CD4-positive, alpha-beta T cell treated with Interleukin-12 subunit alpha and Interleukin-12 subunit beta, for 1 hour (primary cell): Measurements from ENCODE around the gene SSUH2.
"Not testable (repeated sequence)": the region's sequence is repeated elsewhere in the genome, so short reads cannot be mapped to it uniquely, and the experiment has no call there.

ENCODE experiments used
- DNase-seq: peaks from one replicate; pipeline ENCODE4 v3.0.0-alpha.2; 2020

The SSUH2 gene

DNA sequence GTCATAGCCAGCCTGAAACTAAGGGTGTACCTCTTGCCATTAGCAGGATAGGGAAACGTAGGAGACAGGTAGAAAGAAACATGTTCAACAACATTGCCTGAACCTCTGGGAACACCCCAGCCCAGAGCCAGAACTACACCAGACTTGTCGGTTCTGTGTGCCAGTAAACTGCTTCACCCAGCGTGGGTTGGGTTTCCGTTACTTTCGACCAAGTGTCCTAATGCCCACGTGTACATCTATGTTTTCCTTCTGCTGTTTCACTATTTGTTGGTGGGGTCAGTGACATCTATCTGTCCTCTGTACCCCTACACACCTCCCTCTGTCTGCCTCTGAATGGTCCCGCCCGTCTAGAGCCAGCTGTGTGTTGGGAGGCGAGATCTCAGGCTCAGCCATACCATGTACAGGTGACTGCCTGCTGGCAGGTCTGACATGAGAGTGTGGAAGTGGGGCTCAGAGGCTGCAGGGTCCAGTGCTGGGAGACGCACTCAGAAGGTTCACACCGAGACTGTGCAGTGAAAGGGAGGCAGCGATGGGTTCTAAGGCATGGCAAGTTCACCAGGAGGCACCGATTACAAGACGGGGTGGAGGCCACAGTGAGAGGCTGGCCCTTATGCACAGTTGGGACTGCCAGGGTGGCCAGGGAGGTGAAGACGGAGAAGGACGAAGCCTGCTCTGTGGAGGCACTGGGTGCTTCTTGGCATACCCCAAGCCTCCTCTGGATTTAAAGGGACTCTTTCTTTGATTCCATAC lies 36.4 kb downstream of the SSUH2 start:
- DNase-seq, result no peak

DNA sequence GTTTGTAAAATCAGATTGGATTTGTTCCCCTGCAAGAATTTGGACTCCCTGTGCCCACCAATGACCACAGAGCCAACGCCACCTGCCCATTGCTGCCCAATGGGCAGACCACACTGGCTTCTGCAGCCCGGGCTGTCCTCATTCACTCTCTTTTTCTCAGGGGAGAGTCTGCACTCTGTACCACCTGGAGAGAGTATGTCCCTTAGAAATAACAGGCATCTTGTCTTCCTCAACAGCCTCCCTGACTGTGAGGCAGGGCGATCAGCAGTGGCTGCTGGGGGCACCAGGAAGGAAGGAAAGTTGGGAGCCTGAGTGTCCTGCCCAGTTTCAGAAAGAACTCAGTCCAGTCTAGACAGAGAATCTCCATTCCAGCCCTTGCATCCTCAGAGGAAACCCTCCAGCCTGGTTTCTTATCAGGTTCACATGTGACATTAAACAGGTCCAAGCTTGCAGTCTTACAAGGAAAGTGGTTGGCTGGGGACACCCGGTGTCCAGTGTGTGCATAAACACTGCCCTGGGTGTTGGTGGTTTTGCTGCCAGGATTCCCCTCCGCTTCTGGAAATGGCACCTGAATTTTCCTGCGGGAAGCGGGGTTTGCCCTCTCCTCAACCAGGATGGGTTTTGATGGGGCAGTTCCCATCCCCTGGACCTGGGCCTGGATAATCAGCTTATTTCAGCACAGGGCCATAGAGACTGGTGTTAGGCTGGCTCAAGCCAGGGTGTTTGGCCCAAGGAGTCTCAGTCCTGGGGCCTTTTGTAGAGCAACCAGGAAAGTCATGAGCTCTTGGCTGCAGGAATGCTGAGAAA lies 37.2 kb downstream of the SSUH2 start:
- DNase-seq, result no peak

GRCh38 chr3:8606701-8607231 lies 37.8 kb downstream of the SSUH2 start:
- DNase-seq, result no peak

DNA sequence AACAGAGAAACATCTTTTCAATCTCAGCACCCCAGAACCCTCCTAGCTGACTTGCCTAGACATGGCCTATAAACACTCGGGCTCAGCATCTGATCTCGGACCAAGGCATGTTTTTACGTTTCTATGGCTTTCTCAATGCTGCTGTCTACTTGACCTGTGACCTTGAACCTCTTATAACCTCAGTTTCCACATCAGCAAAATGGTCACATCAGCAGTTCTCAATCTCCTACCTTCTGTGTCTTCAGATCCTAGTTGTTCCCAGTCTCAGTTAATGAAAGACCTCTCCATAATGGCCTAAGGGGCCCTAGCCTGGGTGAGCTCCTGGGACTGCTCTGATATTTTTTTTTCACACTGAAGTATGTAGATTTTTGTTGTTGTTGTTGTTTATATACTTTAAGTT lies 39.6 kb downstream of the SSUH2 start:
- DNase-seq, result no peak

- no peak for DNase-seq
Observed at GRCh38 chr3:8604006-8604405, 40.6 kb downstream of the SSUH2 start.

DNA sequence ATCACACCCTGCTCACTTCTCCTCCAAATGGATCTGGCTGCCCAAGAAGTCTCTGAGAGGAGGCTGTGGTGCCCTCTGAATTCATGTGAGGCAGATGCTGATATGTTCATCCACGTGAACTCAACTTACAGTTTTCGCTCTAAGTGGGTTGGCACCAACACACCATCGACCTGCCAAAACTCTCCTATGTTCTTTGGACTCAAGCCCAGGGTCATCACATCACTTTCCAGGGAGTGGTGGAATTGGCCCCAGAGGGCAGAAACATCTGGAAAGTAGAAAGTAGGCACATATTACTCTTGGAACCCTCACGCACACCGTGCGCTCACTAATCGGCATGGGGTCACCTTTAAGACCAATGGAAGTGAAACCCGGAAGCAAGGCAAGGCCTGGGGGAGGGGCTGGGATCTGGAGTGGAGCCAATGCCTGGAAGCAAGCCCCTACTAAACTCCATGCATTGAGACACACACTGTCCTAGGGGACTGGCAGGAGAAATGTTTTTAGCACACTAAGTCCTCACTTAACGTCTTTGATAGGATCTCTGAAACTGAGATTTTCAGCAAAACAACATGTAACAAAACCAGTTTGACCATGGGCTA lies 41.4 kb downstream of the SSUH2 start:
- no peak for DNase-seq

DNA sequence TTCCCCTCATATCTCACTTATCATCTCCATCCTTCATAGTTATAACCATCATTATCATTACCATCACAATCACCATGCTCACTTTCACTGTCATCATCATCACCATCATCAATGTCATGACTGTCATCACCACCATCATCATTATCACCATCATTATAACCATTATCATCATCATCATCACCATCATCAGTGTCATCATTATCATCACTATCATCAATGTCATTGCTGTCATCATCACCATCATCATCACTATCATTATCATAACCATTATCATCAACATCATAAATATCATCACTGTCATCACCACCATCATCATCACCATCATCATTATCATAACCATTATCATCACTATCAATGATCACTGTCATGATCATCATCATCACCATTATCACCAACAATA lies 44.1 kb downstream of the SSUH2 start:
- DNase-seq, result no peak

DNA sequence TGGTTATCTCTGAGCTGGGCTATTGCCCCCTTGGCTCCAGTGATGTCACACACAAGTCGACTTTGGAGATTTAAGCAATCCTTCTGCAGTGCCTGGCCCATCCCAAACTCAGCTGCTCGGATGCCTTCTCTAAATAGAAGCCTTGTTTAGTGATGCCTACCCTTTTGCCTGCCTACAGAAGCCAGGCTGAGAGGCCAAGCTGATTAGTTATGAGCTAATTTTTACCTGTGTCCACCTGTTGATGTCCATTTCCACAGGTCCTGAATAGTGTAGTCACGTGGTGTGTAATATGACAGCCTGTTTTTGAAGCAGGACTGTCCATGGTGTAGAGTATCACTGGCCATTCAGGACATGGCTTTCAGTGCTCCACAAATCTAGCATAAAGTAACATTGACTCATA lies 45.5 kb downstream of the SSUH2 start:
- DNase-seq, result no peak

GRCh38 chr3:8597219-8597853 lies 47.3 kb downstream of the SSUH2 start:
- DNase-seq, result no peak

GRCh38 chr3:8596321-8597218 lies 48.0 kb downstream of the SSUH2 start:
- DNase-seq, result no peak

DNA sequence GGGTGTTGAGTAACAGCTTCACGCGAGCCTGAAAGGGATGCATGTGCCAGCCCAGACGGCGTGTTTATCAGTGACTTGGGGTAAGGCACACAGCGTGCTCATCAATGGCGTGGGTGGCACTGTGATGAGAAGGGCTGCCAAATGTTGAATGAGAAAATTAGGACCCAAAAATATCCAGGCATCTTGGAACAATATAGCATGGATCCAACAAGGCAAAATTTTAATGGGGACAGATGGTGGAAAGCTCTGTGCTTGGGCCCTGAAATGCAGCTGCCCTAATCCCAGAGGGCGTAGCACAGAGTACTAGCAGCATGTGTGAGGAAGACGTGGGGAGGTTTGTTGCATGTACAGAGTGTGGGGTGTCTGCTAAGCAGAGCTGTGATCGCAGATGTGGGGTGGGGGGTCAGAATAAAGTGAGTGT lies 48.9 kb downstream of the SSUH2 start:
- DNase-seq, result no peak

DNA sequence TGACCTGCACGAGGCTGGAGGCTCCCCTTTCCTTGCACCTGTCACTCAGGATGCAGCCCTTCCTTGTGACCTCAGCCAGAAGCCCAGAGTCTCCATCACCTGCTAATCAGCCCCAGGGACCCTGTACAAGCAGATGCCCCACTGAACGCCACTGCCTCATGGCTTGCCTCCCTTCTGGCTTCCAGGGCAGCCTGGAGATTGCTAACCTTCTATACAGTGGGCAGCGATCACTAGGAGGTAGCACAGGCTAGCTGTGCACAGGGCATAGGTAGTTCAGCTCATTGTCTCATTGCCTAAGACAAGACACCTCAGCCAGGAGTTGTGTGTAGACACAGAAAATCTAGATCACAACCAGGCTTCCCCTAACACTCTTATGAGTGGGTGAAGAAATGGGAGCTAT lies 49.3 kb downstream of the SSUH2 start:
- no peak for DNase-seq

DNA sequence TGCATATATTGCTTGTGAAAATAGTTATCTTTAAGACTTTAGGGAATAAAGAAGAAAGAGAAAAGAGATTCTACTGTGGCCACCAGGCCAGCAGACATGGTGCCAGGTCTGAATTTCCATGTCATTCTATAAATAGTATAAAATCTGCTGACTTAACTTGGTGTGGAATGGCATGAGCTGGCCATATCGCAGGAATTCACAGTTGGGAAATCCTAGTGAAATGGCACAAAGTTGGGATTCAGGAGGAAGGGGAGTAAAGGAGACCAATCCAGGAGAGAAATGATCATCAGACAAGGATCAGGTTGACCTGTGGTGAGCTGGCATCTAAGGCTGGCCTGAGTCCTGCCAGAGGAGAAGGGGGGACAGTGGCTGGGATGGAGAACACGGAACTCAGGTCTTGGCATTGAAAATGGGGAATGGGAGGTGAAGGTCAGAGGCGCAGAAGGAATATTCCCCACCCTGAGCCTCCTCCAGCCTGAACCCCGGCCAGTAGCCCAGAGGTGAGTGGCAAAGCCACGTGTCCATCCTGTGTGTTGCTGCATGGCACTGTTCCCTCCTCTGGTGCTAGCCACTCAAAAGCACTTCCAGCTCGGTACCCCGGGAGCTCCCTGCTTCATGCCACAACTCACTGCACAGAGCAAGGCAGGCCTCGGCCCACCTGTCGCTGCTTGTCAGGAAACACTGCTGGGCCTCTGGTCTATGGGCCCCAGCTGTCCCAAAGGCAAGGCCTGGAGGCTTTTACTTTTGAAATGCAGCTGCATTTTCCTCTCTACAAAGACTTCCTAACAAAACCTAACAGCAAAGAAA lies 51.4 kb downstream of the SSUH2 start:
- DNase-seq, result no peak

- DNase-seq, result no peak
Observed at GRCh38 chr3:8589880-8590556, 54.6 kb downstream of the SSUH2 start.

- DNase-seq, result no peak
Observed at GRCh38 chr3:8584661-8585060, 59.9 kb downstream of the SSUH2 start.

DNA sequence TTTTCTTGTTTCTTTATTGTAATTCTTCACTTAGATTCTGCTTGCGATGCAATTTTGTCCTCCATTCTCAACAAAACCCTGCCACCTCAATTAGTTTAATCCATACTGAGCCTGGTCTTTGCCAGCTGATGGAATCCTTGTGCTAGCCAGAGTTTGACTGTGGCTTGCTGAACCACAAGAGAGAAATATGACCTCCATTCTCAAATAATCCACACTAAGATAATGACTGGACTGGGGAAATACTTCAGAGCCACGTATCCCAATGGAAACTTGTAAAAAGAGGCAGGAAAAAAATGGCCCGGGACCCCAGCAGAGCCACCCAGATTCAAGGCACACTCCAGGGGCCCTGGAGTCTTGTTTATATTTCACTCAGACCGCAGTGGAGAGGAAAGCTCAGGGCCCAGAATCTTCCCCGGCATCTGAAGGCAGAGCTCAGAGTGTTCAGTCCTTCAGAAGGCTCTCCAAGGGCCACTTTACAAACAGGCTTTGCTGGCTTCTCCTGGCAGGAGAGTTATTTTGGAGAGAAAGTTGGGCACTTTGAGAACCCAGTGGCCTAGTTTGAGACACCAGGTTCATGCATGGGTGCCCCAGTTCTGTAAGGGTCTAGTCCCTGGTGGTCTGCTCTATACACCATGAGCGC lies 62.7 kb downstream of the SSUH2 start:
- no peak for DNase-seq

DNA sequence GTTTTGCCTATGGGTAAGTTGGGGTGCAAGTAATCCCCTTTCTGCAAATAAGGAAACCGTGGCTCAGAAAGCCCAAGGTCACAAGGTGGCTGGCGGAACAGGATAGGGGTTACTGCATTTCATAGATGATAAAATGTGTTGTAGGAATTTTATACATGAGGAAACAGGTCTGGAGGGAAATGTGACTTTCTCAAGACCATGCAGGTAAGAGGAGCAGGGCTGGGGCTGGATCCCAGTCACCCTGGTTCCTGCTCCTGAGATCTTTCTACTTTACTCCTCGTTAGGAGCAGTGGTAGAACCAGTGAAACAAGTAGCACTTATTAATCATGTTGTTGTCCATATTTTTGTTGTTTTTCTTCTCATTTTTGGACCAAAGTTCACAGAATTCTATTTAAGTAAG lies 63.2 kb downstream of the SSUH2 start:
- no peak for DNase-seq

DNA sequence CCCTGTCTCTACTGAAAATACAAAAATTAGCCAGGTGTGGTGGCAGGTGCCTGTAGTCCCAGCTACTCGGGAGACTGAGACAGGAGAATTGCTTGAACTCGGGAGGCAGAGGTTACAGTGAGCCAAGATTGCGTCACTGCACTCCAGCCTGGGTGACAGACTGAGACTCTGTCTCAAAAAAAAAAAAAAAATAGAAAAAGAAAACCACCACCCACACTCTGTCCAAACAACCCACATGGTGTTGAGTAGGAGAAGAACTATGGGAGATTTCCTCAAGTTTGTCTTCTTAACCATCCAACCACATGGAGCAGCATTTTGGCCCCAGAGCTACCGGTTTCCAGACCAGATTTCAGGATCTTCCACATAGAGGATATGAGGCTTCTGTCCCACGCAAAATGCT lies 64.2 kb downstream of the SSUH2 start:
- DNase-seq, result not testable (repeated sequence)

DNA sequence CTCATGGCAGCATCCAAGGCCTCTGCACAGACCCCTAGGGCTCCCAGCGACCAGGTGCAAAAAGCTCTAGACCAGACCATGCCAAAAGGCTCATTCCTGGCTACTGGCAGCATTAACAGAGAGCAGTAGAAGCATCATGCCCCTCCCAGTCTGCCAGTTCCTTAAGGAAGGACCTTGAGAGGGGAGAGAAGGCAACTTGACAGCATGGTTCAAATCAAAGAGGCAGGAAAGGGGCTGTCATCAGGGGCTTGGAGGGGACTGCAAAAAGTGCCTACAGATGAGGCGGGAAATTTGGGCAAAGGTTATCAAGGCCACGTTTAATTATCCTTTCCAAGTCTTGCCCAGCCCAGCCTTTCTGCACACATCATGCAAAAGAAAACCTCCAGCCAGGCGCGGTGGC lies 64.7 kb downstream of the SSUH2 start:
- DNase-seq, result no peak

GRCh38 chr3:8579096-8579495 lies 65.5 kb downstream of the SSUH2 start:
- no peak for DNase-seq
